LNCaP clone FGC (cell line): ENCODE data around the gene TAAR8.
"Not testable (repeated sequence)": the region's sequence is repeated elsewhere in the genome, so short reads cannot be mapped to it uniquely, and the experiment has no call there.

ENCODE experiments used
- DNase-seq: peaks from one replicate; pipeline ENCODE4 v3.0.0-alpha.2; 2011; ENCODE audit warnings: low read depth
- H3K4me3 ChIP-seq: 2 replicates; pipeline ENCODE4 v1.5.1; 2011; ENCODE audit warnings: mild to moderate bottlenecking, low read depth, low read length, control low read depth
- CTCF ChIP-seq: IDR thresholded peaks from 2 replicates; pipeline ENCODE4 v1.5.1; 2012; ENCODE audit warnings: mild to moderate bottlenecking; ENCODE audit not compliant: control insufficient read depth, insufficient read depth; ENCODE audit errors: extremely low read depth

The TAAR8 gene

GRCh38 chr6:132537977-132538376 is 14.5 kb upstream of the TAAR8 start, which contains the start of gene TAAR9:
TSS of gene TAAR9 (plus strand) at chr6:132538277. CDS start at chr6:132538290, 13 bp downstream.
- DNase-seq, result no peak
- TF ChIP-seq CTCF, result no peak
- no peak within 1 kb of the TSS for H3K4me3 ChIP-seq

DNA sequence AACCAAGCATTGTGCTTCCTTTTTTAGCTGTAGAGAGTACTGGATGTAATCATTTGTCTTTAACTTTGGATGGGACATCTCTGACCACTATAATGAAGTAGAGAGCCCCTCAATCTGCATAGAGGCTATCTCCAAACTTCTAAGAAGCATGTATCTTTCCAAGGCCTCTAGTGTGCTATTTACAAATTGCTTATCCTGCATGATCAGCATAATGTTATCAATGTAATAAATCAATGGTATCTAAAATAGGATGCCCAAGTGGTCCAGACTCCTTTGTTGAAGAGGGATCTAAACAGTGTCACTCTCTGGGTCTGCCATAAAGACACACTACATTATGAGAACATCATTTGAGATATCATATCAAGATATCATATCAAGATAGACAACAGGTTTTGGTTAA is 7.6 kb upstream of the TAAR8 start:
- DNase-seq, result no peak
- TF ChIP-seq CTCF, result no peak
- no peak overlapping the region for H3K4me3 ChIP-seq

- TF ChIP-seq CTCF, result no peak
- H3K4me3 ChIP-seq, result no peak overlapping the region
- no peak for DNase-seq
Measured at GRCh38 chr6:132548746-132549463, 3.6 kb upstream of the TAAR8 start.

DNA sequence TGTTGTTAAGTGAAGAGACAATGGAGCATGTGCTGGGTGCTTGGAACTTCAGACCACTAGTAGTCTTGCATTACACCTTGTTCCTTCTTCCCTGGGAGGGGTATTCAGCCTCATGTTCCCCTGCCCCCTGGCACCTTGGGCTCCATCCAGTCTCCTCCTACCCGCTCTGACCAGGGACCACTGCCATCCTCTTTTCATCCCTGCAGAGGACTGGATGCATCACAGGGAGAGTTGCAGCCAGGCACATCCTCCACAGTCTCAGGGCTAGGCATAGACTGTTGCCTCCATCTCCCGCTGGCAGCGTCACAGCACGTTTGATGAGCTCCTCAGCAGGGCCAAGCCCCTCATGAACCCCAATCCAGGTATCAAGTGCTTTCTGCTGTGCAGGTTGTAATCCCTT is 1.3 kb upstream of the TAAR8 start:
- H3K4me3 ChIP-seq, result no peak overlapping the region
- no peak for DNase-seq
- no peak for TF ChIP-seq CTCF

GRCh38 chr6:132560087-132560486 is 7.6 kb downstream of the TAAR8 start:
- H3K4me3 ChIP-seq, DNase-seq: not testable (repeated sequence)

DNA sequence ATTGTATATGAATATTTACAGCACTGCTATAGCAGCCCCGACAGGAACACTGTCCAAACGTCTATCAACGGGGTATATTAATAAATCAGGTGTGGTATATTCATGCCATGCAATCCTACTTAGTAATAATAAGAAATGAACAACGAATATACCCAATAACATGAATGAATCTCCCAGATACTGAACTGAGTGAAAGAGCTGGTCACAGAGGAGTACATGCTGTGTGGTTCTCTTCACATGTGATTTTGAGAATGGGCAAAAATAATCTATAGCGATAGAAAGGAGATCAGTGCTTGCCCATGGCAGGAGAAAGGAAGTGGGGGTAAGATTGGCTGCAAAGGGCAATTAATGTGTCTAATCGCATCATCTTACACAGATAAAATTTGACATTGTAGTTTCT is 13.9 kb downstream of the TAAR8 start:
- H3K4me3 ChIP-seq, result no peak overlapping the region
- no peak for TF ChIP-seq CTCF
- no peak for DNase-seq

DNA sequence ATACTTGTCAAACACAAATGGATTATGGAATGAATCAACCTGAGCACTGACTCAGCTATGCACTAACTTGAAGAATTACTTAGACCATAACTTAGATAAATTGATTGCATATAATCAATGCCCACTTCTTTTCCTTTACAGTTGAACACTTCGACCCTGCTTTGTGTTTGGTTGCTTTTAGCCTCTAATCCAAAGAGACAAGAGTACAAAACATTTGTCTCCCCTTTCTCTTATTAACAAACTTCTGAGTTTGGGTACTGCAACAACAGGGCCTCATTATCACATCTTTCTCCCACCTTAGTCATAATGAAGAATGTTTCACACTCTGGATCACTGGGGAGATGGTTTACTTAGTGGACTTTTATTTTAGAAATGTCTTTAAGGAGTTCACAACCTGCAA is 15.1 kb downstream of the TAAR8 start:
- no peak for TF ChIP-seq CTCF
- DNase-seq, result no peak
- H3K4me3 ChIP-seq, result no peak overlapping the region
